ENCODE results near the gene IL1RAPL1.
"Not testable (repeated sequence)": the region's sequence is repeated elsewhere in the genome, so short reads cannot be mapped to it uniquely, and the experiment has no call there.

IL1RAPL1 gene

GRCh38 chrX:29275928-29276327 lies 688.7 kb downstream of the IL1RAPL1 start:
- DNase-seq (ENCODE audit: low read depth), result no peak

- no peak for DNase-seq (ENCODE audit: low read depth)
Observed at GRCh38 chrX:29281078-29281742, 694.0 kb downstream of the IL1RAPL1 start.

GRCh38 chrX:29285664-29286063 lies 698.4 kb downstream of the IL1RAPL1 start:
- DNase-seq (ENCODE audit: low read depth), result no peak

GRCh38 chrX:29295987-29296680 lies 708.9 kb downstream of the IL1RAPL1 start:
- DNase-seq (ENCODE audit: low read depth), result no peak

- no peak for DNase-seq (ENCODE audit: low read depth)
Observed at GRCh38 chrX:29297171-29297800, 710.0 kb downstream of the IL1RAPL1 start.

- DNase-seq (ENCODE audit: low read depth), result no peak
Observed at GRCh38 chrX:29299684-29300083, 712.4 kb downstream of the IL1RAPL1 start.

- no peak for DNase-seq (ENCODE audit: low read depth)
Observed at GRCh38 chrX:29308726-29309125, 721.5 kb downstream of the IL1RAPL1 start.

- no peak for DNase-seq (ENCODE audit: low read depth)
Observed at GRCh38 chrX:29315931-29316330, 728.7 kb downstream of the IL1RAPL1 start.

- DNase-seq (ENCODE audit: low read depth), result no peak
Observed at GRCh38 chrX:29318012-29318411, 730.8 kb downstream of the IL1RAPL1 start.

GRCh38 chrX:29332429-29332828 lies 745.2 kb downstream of the IL1RAPL1 start:
- not testable (repeated sequence) for DNase-seq (ENCODE audit: low read depth)

GRCh38 chrX:29333091-29333490 lies 745.8 kb downstream of the IL1RAPL1 start:
- not testable (repeated sequence) for DNase-seq (ENCODE audit: low read depth)

GRCh38 chrX:29348288-29348687 lies 761.0 kb downstream of the IL1RAPL1 start:
- DNase-seq (ENCODE audit: low read depth), result no peak

GRCh38 chrX:29359276-29359675 lies 772.0 kb downstream of the IL1RAPL1 start:
- no peak for DNase-seq (ENCODE audit: low read depth)

- DNase-seq (ENCODE audit: low read depth), result not testable (repeated sequence)
Observed at GRCh38 chrX:29374765-29375164, 787.5 kb downstream of the IL1RAPL1 start.

GRCh38 chrX:29376584-29376983 lies 789.3 kb downstream of the IL1RAPL1 start:
- no peak for DNase-seq (ENCODE audit: low read depth)

- DNase-seq (ENCODE audit: low read depth), result no peak
Observed at GRCh38 chrX:29382811-29383210, 795.6 kb downstream of the IL1RAPL1 start.

GRCh38 chrX:29388509-29388908 lies 801.3 kb downstream of the IL1RAPL1 start:
- no peak for DNase-seq (ENCODE audit: low read depth)

GRCh38 chrX:29397506-29397905 lies 810.3 kb downstream of the IL1RAPL1 start:
- DNase-seq (ENCODE audit: low read depth), result no peak

- DNase-seq (ENCODE audit: low read depth), result no peak
Observed at GRCh38 chrX:29407357-29407756, 820.1 kb downstream of the IL1RAPL1 start.

GRCh38 chrX:29419774-29420553 lies 832.7 kb downstream of the IL1RAPL1 start:
- no peak for DNase-seq (ENCODE audit: low read depth)

- DNase-seq (ENCODE audit: low read depth), result no peak
Observed at GRCh38 chrX:29422034-29422433, 834.8 kb downstream of the IL1RAPL1 start.

- no peak for DNase-seq (ENCODE audit: low read depth)
Observed at GRCh38 chrX:29431895-29432294, 844.6 kb downstream of the IL1RAPL1 start.

Data from activated T-cell treated with anti-CD3 and anti-CD28 coated beads for 24 hours (primary cell).